OCI-LY7 (cell line): ENCODE measurements around the gene RNF175.

Source experiments
- CTCF ChIP-seq: fragments of 200-600 bp; sonication (generic); conservative IDR thresholded peaks from 2 replicates; pipeline ENCODE4 v1.5.1; 2014; ENCODE audit warnings: mild to moderate bottlenecking, antibody characterized with exemption, low read length, moderate library complexity, mixed read lengths
- EZH2phosphoT487 ChIP-seq: fragments of 200-600 bp; sonication (generic); IDR thresholded peaks from 2 replicates; pipeline ENCODE4 v1.6.1; 2018; ENCODE audit warnings: low read depth, borderline replicate concordance, mild to moderate bottlenecking, mixed run types, antibody characterized with exemption, low read length, moderate library complexity, mixed read lengths

GRCh38 chr4:153745651-153746050 is 14.2 kb downstream of the RNF175 start:
- no peak for TF ChIP-seq CTCF
- no peak for TF ChIP-seq EZH2phosphoT487
